NK-92 (cell line): Measurements from ENCODE around the gene CACNA1B.
"Not testable (repeated sequence)": the region's sequence is repeated elsewhere in the genome, so short reads cannot be mapped to it uniquely, and the experiment has no call there.

Source experiments
- DNase-seq: peaks from one replicate; lab custom pipeline; 2025; ENCODE audit not compliant: unreplicated experiment; lab: John Stamatoyannopoulos, UW

The CACNA1B gene

DNA sequence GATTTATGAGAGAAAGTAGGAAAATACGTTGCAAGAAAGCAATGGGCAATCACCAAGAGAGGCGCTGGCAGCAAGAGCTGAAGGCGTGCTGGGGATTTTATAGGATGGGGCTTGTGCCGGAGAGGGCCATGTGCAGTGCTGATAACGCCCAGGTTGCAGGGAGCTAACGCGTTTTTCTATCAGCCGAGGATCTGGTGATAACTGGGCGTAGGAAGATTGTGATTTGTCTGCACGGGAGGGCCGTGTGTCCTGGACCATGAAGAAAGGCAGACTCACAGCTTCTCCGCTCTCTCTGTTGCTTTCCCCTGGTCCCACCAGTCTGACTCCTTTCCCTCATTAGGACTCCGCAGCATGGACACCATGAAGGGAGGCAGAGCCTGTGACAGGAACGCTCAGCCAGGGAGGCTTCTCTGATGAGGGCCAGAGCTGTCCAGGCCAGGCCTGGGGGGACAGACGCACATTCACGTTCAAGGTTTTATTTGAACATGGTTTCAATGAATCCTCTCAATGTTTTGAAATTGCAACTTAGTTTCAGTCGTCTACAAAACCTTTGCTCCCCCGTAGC, 11.9 kb upstream of the CACNA1B start:
- DNase-seq, result no peak

DNA sequence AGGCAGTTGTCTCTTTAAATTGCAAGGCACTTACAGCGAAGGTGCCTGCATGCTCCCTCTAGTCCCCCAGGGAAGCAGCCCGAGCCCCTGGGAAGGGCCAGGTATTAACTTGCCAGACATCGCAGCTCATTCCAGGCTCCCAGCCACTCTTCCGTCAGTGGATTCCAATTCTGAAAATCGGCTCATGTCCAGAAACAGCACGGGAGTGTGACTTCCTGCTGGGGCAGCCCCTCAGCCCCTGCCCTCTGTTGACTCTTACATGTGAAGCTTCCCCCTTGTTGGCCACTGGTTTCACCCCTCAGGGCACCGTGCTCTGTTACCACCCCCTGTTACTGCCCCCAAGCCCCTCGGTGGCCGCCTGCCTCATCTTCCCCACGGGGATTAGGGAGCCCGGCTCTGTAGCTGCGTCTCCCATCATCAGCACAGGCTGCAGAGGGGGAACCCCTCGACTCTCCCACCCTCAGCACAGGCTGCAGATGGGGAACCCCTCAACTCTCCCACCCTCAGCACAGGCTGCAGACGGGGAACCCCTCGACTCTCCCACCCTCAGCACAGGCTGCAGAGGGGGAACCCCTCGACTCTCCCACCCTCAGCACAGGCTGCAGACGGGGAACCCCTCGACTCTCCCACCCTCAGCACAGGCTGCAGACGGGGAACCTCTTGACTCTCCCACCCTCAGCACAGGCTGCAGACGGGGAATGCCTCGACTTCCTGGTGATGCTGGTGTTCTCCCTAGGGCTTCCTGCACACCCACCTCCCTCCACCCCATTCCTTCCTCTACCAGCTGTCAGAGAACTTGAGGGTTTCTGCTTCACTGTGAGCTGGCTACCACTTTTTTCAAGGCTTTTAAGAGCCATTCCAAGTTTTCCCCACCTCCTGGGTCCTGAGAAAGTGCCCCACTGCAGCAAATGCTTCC, 11.1 kb upstream of the CACNA1B start:
- DNase-seq, result no peak

DNA sequence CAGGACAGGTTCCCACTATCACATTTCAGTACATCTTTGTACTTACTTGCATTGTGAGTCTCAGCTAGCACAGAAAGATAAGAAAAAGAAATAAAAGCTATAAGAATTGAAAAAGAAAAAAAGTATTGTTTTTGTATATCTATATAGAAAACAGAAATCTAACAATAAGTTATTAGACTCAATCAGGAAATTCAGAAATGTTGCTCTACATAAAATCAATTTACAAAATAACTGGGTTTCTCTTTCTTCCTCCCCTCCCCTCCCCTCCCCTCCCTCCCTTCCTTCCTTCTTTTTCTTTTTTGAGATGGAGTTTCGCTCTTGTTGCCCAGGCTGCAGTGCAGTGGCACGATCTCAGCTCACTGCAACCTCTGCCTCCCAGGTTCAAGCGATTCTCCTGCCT, 7.2 kb upstream of the CACNA1B start:
- no peak for DNase-seq

DNA sequence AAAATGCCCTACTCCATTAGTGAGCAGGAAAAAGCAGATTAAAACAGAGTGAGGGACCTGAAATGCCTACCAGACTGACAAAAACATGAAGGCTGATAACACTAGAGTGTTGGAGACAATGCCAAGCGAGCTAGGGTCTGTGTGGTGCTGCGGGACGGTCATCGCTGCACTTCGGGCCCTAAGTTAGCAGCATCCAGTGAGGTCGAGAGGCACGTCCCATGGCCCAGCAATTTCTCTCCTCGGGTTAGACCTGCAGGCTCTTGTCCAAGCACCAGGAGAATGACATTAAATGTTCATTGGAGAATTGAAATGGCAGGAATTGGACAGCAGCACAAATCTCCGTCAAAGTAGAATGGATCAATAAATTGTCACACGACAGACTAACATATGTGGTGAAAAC, 5.3 kb upstream of the CACNA1B start:
- DNase-seq, result no peak

DNA sequence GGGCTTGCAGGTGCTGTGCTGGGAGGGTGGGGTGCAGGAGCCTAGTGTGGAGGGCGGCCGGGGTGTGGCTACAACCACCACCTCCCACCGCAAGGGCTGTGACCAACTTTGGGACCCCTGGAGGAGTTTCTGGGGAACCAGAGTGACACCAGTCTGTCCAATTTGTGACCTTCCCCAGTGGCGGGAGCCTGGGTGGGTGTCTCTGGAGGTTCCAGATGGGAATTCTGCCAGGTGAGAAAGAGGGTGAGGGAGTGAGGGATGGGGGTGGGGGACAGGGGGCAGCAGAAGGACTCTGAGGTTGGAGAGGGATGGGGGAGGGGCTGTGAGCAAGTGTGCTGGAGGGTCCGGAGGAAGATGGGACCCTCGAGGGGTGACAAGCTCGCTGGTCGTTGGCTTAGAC, 4.2 kb upstream of the CACNA1B start:
- no peak for DNase-seq

DNA sequence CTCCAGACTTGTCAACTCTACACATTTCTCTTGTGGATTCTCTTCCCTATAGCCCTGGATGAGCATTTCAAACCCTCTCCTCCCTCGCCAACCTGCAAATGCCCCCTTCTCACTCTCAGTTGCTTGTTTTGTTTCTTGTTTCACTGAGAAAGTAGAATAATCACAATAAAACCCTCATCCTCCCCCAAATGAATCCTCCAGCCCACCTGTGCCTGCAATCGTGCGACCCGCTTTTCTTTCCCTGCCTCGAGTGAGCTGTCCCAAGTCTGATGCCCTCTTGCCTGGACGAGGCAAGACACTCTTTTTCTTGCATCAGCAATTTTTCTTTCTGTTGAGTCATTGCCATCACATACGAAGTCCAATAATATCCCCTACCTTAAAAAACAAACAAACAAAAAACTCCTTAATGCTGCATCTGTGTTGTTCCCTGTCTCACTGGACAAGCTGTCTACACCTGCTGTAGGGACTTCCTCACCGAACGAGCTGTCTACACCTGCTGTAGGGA, 3.7 kb upstream of the CACNA1B start:
- DNase-seq, result no peak

DNA sequence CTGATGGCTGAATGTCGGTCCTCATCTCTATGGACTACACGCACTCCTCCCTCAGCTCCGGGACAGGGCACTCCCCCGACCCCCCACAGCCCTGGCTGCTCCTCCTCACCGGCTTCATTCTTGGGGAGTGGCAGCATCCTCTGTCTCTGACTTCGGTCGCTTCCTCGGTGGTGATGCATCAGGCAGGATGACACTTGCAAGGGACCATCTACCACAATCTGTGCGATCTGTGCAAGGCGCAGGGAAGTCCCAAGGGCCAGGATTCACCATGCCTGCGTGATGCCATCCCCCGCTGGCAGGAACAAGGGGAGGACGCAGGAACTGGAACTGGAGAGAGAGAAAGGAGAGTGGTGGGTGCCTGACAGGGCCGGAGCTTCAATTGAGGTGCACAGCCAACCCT, 2.2 kb upstream of the CACNA1B start:
- no peak for DNase-seq

DNA sequence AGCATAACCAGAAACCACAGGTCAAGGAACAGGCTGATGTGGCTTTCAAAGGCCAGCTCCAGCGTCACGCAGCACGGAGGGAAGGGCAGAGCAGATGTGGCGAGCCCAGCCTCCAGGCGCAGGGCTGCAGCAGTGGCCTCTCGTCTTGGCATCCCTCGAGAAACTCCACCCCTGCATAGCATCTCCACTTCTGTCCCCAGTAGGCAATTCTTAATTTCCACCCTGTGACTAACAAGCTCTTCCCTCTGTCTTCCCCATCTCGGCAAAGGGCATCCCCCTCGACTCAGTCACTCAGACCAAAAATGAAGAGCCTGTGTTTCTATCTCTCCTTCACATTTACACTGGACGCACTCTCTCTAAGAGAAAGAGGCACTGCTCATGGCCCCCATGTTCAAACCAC, 1.7 kb upstream of the CACNA1B start:
- DNase-seq, result no peak

DNA sequence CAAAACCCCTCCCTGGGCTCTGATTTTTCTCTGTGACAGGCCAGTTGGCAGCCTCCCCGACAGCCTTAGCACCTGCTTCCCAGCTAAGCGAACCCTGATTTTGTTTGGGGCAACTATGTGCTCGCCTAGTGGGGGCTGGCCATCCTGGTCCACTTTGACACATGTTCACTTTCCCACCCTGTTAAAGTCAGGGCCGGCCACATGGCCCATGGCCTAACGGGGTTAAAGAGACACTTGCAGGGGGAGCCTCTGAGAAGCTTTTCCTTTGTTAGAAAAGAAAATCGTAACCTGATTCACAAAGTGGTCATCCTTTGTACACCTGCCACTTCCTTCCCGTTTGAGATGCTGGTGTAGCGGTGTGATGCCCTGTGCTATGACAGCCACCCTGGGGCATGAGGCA, 1.3 kb upstream of the CACNA1B start:
- DNase-seq, result no peak

DNA sequence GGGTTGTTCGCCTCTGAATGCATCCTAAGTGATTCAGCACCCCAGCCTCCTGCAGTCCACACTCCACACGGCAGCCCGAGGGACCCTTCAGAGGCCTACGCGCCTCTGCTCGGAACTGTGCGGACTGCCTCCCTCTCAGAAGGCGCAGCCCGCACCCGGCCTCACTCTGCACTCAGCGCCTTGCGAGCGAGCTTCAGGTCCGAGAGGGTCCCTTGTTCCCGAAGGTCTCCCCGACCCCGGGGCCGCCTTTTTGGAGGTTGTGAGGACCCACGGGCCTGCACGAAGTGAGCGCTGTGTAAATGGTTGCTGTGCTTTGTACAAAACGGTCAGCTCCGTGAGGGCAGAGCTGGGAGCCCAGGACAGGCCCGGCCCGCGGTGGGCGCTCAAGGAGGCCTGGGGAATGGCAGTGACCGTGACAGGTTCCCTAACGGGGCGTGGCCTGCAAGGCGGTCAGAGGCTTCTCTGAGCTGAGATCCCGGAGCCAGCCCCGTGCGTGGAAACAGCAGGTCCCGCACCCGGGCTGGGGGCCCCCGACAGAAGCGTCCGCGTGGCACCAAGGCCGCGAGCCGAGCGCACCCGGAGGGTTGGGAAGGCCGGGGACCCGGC, 698 bp upstream of the CACNA1B start:
- no peak for DNase-seq

DNA sequence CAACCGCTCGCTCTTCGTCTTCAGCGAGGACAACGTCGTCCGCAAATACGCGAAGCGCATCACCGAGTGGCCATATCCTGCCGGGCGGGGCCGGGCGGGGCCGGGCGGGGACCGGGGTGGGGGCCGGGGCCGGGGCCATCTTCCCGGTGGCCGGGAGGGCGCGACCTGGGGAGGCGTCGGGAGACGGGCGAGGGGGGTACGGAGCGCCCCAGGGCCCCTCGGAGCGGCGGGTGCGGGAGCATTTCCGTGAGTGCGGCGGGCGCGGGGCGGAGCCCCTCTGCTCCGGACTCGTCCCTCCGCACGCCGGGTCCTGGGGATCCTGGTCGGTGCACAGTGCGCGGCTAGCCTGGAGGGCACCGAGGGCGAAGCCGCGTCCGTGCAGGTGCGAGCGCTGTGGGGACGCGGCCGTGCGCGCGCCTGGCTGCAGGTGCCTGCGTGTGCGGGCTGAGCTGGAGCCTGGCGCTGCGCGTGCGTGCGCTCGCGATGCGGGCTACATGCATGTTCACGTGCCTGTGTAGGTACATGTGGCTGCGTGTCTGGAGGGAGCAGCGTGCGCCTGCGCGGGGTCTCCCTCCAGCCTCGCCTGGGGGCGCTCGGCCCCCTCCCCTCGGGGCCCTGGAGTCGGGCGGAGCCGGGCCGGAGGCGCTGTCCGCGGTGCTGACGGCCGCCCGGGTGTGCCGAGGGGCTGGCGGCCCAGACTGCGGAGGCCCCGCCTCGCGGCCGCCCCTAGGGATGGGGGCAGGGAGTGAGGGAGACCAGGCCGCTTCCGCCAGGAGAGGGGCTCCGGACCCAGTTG, 762 bp downstream of the CACNA1B start:
- no peak for DNase-seq

DNA sequence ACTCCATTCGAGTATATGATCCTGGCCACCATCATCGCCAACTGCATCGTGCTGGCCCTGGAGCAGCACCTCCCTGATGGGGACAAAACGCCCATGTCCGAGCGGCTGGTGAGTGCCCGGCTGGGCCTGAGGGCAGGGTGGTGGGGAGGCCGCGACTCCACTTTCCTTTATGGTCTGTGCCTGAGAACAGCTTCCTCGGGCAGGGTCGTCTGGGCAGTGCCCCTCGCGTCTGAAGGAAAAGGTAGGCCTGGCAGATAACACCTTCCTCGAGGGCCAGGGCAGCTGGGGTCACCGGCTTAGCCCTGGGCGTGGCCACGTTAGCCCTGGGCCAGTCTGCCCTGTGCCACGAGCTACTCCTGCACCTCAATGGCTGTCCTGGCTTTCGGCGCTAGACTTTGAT, 1.5 kb downstream of the CACNA1B start:
- DNase-seq, result no peak

DNA sequence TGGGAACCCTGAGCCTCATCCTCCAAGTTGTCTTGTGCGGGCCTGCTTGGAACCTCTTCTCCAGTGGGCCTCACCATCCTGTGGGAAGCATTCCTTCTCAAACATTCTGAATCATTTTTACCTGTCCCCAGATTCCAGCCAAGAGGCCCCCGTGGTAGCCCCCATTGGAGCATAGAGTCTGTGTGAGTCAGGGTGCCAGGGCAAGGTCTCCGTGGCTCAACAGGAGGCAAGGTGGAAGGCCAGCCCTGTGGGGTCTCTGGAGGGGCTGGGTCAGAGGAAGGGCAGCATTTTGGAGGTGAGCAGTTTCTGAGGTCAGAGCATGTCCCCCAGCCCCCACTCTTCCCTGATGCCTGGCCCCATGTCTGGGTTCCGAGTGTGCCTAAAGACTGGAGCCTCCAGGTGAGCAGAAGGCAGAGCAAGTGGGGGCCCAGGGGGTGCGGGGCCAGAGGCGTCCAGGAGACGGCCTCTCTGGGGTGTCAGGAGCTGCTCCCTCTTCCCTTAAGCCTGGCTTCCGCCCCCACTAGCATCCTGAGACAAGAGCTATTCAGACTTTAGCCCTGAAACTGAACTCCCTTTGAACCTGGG, 2.1 kb downstream of the CACNA1B start:
- no peak for DNase-seq

DNA sequence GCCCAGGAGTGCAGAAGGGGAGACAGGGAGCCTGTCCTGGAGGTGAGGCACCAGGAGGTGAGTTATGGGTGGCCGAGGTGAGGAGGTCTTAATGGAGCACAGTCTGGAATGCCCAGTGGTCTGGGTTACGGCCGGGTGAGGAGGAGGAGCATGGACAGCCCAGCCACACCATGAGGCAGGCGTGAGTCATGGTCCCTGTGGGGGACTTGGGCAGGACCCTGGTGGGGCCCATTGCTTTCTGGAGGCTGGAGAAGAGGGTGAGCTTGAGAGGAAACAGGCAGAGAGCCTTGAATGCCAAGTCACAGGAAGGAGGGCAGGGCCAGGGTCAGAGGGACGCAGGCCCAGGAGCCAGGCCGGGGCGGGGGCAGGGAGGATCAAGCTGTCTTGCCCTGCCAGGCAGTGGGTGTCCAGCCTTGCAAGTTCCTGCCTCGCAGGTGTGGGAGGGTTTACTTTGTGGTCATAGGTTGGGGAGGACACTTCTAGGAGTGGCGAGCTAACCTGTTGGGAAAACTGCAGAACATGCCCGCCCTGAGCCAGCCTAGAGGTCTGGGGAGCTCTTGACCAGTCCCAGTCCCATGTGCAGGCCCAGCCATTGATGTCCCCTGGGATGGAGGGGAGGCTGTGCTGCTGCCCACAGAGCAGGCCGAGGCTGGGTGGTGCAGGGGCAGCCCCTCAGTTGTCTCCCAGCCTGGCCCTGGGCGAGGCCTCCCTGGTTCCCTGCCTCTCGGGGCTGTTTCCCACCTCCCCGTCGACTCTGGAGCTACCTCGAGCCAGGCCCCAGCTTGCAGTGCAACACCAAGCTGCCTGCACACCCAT, 2.8 kb downstream of the CACNA1B start:
- no peak for DNase-seq

DNA sequence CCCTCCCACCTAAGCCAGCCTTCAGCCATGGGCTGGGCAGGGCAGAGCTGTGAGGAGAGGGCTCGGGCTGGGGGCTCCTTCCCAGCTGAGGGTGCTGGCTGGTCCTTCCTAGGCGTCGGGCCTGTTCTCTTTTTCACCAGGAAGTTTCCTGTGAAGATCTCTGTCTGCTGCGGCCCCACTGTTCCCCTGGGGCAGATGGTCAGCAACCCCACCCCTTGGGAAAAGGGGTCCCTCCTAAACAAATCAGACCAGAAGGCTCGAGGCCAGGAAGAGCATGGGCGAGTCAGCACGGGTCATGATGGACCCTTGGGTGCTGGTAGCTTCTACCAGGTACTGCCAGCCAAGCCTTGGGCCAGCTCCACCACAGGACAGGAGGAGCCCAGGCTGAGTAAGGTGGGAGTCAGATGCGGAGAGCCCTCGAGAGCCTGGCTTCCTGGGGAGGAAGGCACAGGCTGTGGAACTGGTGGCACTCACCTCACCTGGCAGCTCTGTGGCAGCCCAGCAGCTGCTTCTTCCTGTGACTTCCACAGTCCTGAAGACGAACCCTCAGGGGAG, 3.5 kb downstream of the CACNA1B start:
- no peak for DNase-seq

DNA sequence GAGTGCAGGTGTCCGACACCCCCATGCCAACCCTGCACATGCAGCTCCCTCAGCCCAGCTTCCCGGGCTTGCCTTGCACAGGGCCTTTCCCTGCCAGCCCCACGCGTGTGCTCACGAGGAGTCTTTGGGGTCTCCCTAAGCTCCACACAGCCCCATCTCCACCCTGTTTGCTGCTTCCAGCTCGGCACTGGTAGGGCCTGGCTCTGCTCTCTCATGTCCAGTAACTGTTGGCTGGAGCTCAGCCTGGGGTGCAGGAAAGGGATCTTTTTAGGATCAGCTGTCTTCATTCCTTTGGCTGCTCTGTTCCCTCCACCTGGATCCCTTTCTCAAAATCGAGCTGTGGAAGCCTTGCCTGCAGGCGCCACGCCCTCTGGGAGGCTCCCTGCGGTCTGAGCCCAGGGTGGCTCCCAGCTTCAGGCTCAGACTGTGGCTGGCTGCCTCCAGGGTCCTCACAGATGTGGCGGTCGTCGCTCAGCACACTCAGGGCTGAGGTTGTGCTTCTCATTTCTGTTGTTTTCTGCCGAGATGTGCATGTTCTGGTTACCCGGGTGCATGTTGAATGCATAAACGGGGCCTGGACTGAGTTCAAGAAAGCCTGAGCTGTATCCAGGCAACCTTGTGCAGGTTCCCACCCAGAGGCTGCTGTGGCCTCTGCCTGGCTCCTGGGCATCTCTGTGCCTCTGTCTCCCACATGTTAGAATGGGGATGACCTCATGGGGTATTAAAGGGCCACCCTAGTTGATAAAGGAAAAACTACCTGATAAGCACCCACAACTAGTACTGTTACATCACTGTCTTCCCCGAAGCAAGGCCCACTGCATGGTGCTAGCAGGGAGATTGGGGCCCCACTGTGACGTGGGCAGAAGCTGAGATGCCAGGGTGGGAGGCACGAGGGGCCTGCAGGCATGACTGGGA, 4.3 kb downstream of the CACNA1B start:
- no peak for DNase-seq

DNA sequence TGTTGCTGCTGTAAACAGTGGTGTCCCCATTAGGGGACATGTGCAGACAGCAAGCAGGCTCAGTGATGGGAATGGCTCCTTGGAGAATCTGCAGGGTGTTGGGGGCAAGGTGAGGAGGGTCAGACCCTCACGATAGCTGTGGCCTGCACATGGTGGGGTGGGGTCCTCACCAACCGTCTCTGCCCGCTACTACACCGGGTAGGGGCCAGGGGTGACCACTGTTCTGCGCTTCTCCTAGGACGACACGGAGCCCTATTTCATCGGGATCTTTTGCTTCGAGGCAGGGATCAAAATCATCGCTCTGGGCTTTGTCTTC, 4.9 kb downstream of the CACNA1B start:
- DNase-seq, result no peak

DNA sequence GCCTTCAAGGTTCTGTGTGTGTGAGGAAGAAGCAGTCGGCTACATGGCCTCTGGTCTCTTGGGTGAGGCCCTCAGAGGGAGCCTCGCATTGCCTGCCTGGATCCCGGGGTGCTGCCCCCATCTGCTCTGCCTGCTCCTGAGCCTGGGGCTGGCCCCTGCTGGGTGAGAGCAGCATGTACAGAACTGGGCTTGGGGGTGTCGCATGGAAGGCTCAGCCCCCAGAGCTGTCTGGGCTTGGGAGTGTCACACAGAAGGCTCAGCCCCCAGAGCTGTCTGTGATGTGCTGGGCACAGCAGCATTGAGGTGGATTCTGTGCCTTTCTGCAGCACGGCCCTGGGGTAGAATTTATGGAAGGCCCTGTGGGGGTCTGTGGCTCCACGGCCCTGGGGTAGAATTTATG, 6.4 kb downstream of the CACNA1B start:
- not testable (repeated sequence) for DNase-seq

DNA sequence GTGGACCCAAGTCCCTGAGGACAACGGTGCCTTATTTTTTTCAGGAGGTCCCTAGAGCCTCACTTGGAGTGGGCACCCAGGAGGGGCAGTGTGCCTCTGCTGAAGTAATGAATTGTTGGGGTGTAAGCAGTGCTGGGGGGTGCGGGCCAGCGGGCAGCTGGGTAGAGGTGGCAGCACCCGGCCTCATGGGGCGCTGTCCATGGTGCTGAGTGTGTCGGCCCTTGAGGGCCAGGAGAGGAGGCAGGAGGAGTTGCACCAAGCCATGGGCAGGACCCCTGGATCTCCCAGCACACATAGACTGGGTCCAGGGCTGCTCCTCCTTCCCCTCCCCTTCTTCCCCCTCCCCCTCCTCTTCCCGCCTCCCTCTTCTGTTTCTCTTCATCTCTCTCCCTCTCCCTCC, 7.0 kb downstream of the CACNA1B start:
- not testable (repeated sequence) for DNase-seq
